Measurements from ENCODE around the gene MROH7. TPM values are rescaled to one million over a fixed set of nuclear protein-coding genes. Genes with fewer than 3 reads are reported as not detected.

The MROH7 gene
- total RNA-seq, 4 donors from 2014 or later = 11.6 to 20.8 (median 14.8) TPM

DNA sequence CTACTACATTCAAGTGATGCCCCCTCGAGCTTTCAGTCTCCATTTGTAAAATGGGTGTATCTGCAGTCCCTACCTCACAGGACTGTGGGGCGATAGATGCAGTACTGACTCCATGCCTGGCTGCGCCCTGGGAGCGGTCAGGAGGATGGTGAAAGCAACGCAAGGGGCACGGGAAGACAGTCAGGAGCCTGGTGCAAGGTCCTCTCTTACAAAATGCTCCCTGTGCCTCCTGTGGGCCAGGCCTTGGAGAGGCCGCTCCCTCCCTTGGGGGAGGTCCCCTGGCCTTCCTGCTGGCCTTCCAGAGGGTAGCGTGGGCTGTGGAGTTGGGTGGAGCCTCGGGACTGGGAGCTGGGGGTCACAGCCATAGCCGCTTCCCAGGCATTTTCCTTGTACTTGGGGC lies 39.9 kb upstream of the MROH7 start:
- no peaks in the 10 kb centered on the region for H3K9me3 ChIP-seq
- DNase-seq (ENCODE audit: extremely low spot score) = no peak
- 87% methylated on average over 10 of the region's 10 CpGs for WGBS

DNA sequence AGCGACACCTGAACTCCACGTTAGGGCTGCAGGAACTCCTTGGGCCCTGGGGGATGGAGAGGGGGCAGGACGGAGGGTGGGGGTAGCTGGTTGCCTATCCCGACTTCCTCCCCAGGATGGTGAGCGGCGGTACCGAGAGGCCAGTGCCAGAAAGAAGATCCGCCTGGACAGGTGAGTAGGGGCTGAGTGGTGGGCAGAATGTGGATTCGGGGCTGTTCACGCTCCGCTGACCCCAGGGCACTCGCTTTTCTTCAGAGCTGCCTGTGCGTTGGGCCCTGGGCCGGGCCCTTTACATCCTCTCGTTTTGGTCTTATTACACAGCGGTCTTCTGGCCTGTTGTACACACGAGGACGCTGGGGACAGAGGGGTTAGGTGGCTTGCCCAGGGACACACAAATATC lies 39.0 kb upstream of the MROH7 start:
- no peaks in the 10 kb centered on the region for H3K4me1 ChIP-seq
- peaks cover 10 to 92% (median 78%) of the 10 kb centered on the region in 4 donors for H3K36me3 ChIP-seq
- no peak overlapping the region for H3K27ac ChIP-seq (replicated peaks in 1 of 4)
- no peak overlapping the region for H3K4me3 ChIP-seq
- TF ChIP-seq, protein P1, sequence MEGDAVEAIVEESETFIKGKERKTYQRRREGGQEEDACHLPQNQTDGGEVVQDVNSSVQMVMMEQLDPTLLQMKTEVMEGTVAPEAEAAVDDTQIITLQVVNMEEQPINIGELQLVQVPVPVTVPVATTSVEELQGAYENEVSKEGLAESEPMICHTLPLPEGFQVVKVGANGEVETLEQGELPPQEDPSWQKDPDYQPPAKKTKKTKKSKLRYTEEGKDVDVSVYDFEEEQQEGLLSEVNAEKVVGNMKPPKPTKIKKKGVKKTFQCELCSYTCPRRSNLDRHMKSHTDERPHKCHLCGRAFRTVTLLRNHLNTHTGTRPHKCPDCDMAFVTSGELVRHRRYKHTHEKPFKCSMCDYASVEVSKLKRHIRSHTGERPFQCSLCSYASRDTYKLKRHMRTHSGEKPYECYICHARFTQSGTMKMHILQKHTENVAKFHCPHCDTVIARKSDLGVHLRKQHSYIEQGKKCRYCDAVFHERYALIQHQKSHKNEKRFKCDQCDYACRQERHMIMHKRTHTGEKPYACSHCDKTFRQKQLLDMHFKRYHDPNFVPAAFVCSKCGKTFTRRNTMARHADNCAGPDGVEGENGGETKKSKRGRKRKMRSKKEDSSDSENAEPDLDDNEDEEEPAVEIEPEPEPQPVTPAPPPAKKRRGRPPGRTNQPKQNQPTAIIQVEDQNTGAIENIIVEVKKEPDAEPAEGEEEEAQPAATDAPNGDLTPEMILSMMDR (IDR thresholded peaks at IDR 0.05) = no peak
- DNase-seq (ENCODE audit: extremely low spot score) = no peak
- WGBS = 91% methylated on average over 18 of the region's 18 CpGs
- no peaks in the 10 kb centered on the region for H3K9me3 ChIP-seq
- intact Hi-C loops (cut with DNase I) = no loop called here
- no peaks in the 10 kb centered on the region for H3K27me3 ChIP-seq

More for the DNA sequence above, 39.9 kb upstream of the MROH7 start:
- Histone ChIP-seq H3K27ac (replicated peaks in 1 of 4) (no peak overlapping the region), H3K4me1 (no peaks in the 10 kb centered on the region), H3K27me3 (no peaks in the 10 kb centered on the region), H3K4me3 (no peak overlapping the region), H3K36me3 (peaks cover 10 to 92% (median 78%) of the 10 kb centered on the region in 4 donors)
- intact Hi-C loops (cut with DNase I) = no loop called here
- TF ChIP-seq EP300 (IDR thresholded peaks at IDR 0.05) (no peak), POLR2A (IDR thresholded peaks at IDR 0.05; ENCODE audit: low read depth) (no peak), POLR2AphosphoS5 (IDR thresholded peaks at IDR 0.05) (no peak)
- TF ChIP-seq, protein P1 (IDR thresholded peaks at IDR 0.05) = no peak

DNA sequence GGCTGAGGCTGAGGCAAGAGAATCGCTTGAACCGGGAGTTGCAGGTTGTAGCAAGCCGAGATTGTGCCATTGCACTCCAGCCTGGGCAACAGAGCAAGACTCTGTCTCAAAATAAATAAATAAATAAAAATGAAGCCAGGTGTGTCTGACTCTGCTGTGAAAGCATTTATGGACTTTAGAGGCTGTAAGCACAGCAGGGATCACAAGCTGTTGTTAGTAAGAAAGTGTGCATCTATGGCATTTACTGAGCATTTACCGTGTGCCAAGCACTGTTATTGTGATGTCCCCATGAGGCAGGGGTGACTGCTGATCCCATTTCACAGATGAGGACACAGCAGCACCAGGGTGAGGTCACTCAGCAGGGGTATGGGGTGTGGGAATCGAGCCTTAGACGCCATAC lies 38.3 kb upstream of the MROH7 start:
- peaks cover 10 to 92% (median 78%) of the 10 kb centered on the region in 4 donors for H3K36me3 ChIP-seq
- H3K27ac ChIP-seq (replicated peaks in 1 of 4) = no peak overlapping the region
- H3K27me3 ChIP-seq = no peaks in the 10 kb centered on the region
- no peaks in the 10 kb centered on the region for H3K9me3 ChIP-seq
- 98% methylated on average over 6 of the region's 6 CpGs for WGBS
- no peaks in the 10 kb centered on the region for H3K4me1 ChIP-seq
- TF ChIP-seq POLR2A (IDR thresholded peaks at IDR 0.05; ENCODE audit: low read depth) (no peak), EP300 (IDR thresholded peaks at IDR 0.05) (no peak)
- DNase-seq (ENCODE audit: extremely low spot score) = no peak
- intact Hi-C loops (cut with DNase I) = no loop called here
- H3K4me3 ChIP-seq = no peak overlapping the region

DNA sequence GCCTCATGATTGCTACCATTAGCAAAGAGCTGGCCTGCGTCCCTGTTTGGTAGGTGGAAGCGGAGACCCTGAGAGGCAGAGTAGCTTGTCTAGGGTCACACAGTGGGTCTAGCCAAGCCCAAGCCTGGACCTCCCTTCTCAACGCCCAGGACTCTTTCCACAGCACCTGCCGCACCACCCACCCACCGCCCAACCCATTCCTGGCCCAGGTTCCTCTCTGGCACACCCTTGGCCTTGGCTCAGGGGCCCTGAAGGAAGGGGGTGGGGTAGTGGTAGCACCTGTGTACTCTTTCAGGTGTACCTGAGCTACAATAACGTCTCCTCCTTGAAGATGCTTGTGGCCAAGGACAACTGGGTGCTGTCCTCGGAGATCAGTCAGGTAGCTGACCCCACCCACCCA lies 37.5 kb upstream of the MROH7 start:
- H3K4me3 ChIP-seq = no peak overlapping the region
- intact Hi-C loops (cut with DNase I) = no loop called here
- DNase-seq (ENCODE audit: extremely low spot score) = no peak
- peaks cover 10 to 97% (median 79%) of the 10 kb centered on the region in 4 donors for H3K36me3 ChIP-seq
- no peaks in the 10 kb centered on the region for H3K9me3 ChIP-seq
- H3K4me1 ChIP-seq = no peaks in the 10 kb centered on the region
- TF ChIP-seq POLR2A (IDR thresholded peaks at IDR 0.05; ENCODE audit: low read depth) = no peak
- TF ChIP-seq, protein P1 (IDR thresholded peaks at IDR 0.05) = no peak
- TF ChIP-seq POLR2AphosphoS5 (IDR thresholded peaks at IDR 0.05) = no peak
- no peak for TF ChIP-seq EP300 (IDR thresholded peaks at IDR 0.05)
- 88% methylated on average over 2 of the region's 7 CpGs for WGBS
- H3K27me3 ChIP-seq = no peaks in the 10 kb centered on the region
- no peak overlapping the region for H3K27ac ChIP-seq (replicated peaks in 1 of 4)

DNA sequence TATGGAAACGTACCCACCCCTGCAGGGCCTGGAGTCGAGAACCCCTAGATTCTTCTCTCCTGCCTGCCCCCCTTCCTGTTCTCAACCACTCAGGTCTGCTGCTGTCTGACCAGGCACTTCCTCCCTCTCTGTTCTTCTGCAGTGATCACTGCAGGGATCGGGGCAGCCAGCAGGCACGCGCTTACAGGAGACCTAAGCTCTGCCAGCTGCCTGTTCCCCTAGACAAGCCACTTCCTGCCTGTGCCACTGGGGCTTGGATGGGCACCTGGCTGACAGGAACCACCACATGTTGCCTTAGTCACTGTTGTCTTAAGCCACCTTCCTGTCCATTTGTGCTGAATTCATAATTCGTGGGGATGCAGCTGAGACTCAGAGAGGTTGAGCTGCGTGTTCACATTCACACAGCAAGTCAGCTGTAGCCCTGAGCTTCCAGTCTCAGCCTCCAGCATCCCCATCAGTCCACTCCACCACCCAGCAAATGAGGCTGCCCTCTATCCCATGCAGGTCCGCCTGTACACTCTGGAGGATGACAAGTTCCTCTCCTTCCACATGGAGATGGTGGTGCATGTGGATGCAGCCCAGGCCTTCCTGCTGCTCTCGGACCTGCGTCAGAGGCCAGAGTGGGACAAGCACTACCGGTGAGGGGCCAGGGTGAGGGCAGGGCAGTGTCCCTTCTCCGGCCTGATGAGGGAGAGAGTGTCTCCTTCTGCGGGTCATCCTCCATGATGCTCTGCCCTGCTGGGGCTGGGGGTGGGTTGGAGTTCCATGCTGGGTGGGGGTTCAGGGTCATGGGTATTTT lies 36.8 kb upstream of the MROH7 start:
- 75% methylated on average over 9 of the region's 13 CpGs for WGBS
- no peak for DNase-seq (ENCODE audit: extremely low spot score)
- Histone ChIP-seq H3K9me3 (no peaks in the 10 kb centered on the region), H3K27ac (replicated peaks in 1 of 4) (no peak overlapping the region), H3K4me3 (no peak overlapping the region), H3K36me3 (peaks cover 10 to 98% (median 78%) of the 10 kb centered on the region in 4 donors), H3K27me3 (no peaks in the 10 kb centered on the region), H3K4me1 (no peaks in the 10 kb centered on the region)
- TF ChIP-seq POLR2AphosphoS5 (IDR thresholded peaks at IDR 0.05) = no peak
- no peak for TF ChIP-seq POLR2A (IDR thresholded peaks at IDR 0.05; ENCODE audit: low read depth)
- TF ChIP-seq, protein P1 (IDR thresholded peaks at IDR 0.05) = no peak
- TF ChIP-seq EP300 (IDR thresholded peaks at IDR 0.05) = no peak
- intact Hi-C loops (cut with DNase I) = no loop called here

All from esophagus muscularis mucosa (tissue), 4 donors.